ENCODE measurements around the gene CACNA2D3. TPM values are rescaled to one million over a fixed set of nuclear protein-coding genes. Genes with fewer than 3 reads are reported as not detected.

The CACNA2D3 gene
- total RNA-seq, 1 experiment from 2014 or later: not detected

- no peaks in the 10 kb centered on the region for H3K36me3 ChIP-seq (ENCODE audit: control insufficient read depth, insufficient read depth, low read length)
- Mint-ChIP-seq H3K27ac (ENCODE audit: unreplicated experiment) (no peak overlapping the region), H3K27me3 (ENCODE audit: insufficient read depth, unreplicated experiment) (peaks cover 8% of the 10 kb centered on the region), H3K36me3 (ENCODE audit: insufficient read depth, unreplicated experiment) (no peaks in the 10 kb centered on the region), H3K4me3 (ENCODE audit: unreplicated experiment) (no peak overlapping the region), H3K9me3 (ENCODE audit: unreplicated experiment) (peaks cover 12% of the 10 kb centered on the region), H3K4me1 (ENCODE audit: low read depth, unreplicated experiment) (no peaks in the 10 kb centered on the region)
- TF ChIP-seq CTCF (IDR thresholded peaks at IDR 0.05; ENCODE audit: insufficient read depth in 1 of 2, low read depth in 1 of 2, low read length in 1 of 2, severe bottlenecking in 1 of 2, unreplicated experiment in 1 of 2): no peak
- DNase-seq: no peak
- H3K4me1 ChIP-seq: no peaks in the 10 kb centered on the region
- intact Hi-C loops (cut with micrococcal nuclease; ENCODE audit: unreplicated experiment): no loop called here
- no peaks in the 10 kb centered on the region for H3K27me3 ChIP-seq (replicated peaks; ENCODE audit: control insufficient read depth, insufficient read depth, low read length)
- H3K4me3 ChIP-seq (ENCODE audit: low read depth, low read length): no peak overlapping the region
- H3K9me3 ChIP-seq: no peaks in the 10 kb centered on the region
- BruUV-seq (replicated peaks): no TSS peak
- ChIA-PET POLR2A (no interaction called here), CTCF (no interaction called here)
Observed at GRCh38 chr3:54212723-54213122, 90.4 kb downstream of the CACNA2D3 start.

- CTCF ChIA-PET: no interaction called here
Observed at GRCh38 chr3:54213907-54214306, 91.6 kb downstream of the CACNA2D3 start.

GRCh38 chr3:54214845-54215244 is 92.5 kb downstream of the CACNA2D3 start:
- DNase-seq: no peak
- Histone ChIP-seq H3K27me3 (replicated peaks; ENCODE audit: control insufficient read depth, insufficient read depth, low read length) (no peaks in the 10 kb centered on the region), H3K9me3 (no peaks in the 10 kb centered on the region), H3K4me1 (no peaks in the 10 kb centered on the region), H3K4me3 (ENCODE audit: low read depth, low read length) (no peak overlapping the region), H3K36me3 (ENCODE audit: control insufficient read depth, insufficient read depth, low read length) (no peaks in the 10 kb centered on the region)
- H3K27me3 Mint-ChIP-seq (ENCODE audit: insufficient read depth, unreplicated experiment): peaks cover 8% of the 10 kb centered on the region
- no peaks in the 10 kb centered on the region for H3K36me3 Mint-ChIP-seq (ENCODE audit: insufficient read depth, unreplicated experiment)
- H3K4me1 Mint-ChIP-seq (ENCODE audit: low read depth, unreplicated experiment): no peaks in the 10 kb centered on the region
- no peak for TF ChIP-seq CTCF (IDR thresholded peaks at IDR 0.05; ENCODE audit: insufficient read depth in 1 of 2, low read depth in 1 of 2, low read length in 1 of 2, severe bottlenecking in 1 of 2, unreplicated experiment in 1 of 2)
- no peak overlapping the region for H3K4me3 Mint-ChIP-seq (ENCODE audit: unreplicated experiment)
- ChIA-PET POLR2A (no interaction called here), CTCF (no interaction called here)
- intact Hi-C loops (cut with micrococcal nuclease; ENCODE audit: unreplicated experiment): no loop called here
- BruUV-seq (replicated peaks): no TSS peak
- H3K9me3 Mint-ChIP-seq (ENCODE audit: unreplicated experiment): peaks cover 12% of the 10 kb centered on the region
- H3K27ac Mint-ChIP-seq (ENCODE audit: unreplicated experiment): no peak overlapping the region

More at GRCh38 chr3:54213907-54214306, 91.6 kb downstream of the CACNA2D3 start:
- Histone ChIP-seq H3K36me3 (ENCODE audit: control insufficient read depth, insufficient read depth, low read length) (no peaks in the 10 kb centered on the region), H3K27me3 (replicated peaks; ENCODE audit: control insufficient read depth, insufficient read depth, low read length) (no peaks in the 10 kb centered on the region), H3K4me3 (ENCODE audit: low read depth, low read length) (no peak overlapping the region), H3K4me1 (no peaks in the 10 kb centered on the region), H3K9me3 (no peaks in the 10 kb centered on the region)
- Mint-ChIP-seq H3K4me3 (ENCODE audit: unreplicated experiment) (no peak overlapping the region), H3K27ac (ENCODE audit: unreplicated experiment) (no peak overlapping the region), H3K4me1 (ENCODE audit: low read depth, unreplicated experiment) (no peaks in the 10 kb centered on the region), H3K36me3 (ENCODE audit: insufficient read depth, unreplicated experiment) (no peaks in the 10 kb centered on the region), H3K27me3 (ENCODE audit: insufficient read depth, unreplicated experiment) (peaks cover 8% of the 10 kb centered on the region), H3K9me3 (ENCODE audit: unreplicated experiment) (peaks cover 12% of the 10 kb centered on the region)
- no peak for TF ChIP-seq CTCF (IDR thresholded peaks at IDR 0.05; ENCODE audit: insufficient read depth in 1 of 2, low read depth in 1 of 2, low read length in 1 of 2, severe bottlenecking in 1 of 2, unreplicated experiment in 1 of 2)
- POLR2A ChIA-PET: no interaction called here
- DNase-seq: no peak
- no TSS peak for BruUV-seq (replicated peaks)
- intact Hi-C loops (cut with micrococcal nuclease; ENCODE audit: unreplicated experiment): no loop called here

Measured in Caco-2 (cell line).